HG03457 (cell line): ENCODE measurements around the gene NOS1AP.
"Not testable (repeated sequence)": the region's sequence is repeated elsewhere in the genome, so short reads cannot be mapped to it uniquely, and the experiment has no call there.

Experiments used
- ATAC-seq: cut with Tn5 transposase; IDR thresholded peaks from one replicate; pipeline ENCODE4 v1.9.1; 2021; ENCODE audit warnings: moderate number of reproducible peaks; ENCODE audit not compliant: unreplicated experiment

The NOS1AP gene

DNA sequence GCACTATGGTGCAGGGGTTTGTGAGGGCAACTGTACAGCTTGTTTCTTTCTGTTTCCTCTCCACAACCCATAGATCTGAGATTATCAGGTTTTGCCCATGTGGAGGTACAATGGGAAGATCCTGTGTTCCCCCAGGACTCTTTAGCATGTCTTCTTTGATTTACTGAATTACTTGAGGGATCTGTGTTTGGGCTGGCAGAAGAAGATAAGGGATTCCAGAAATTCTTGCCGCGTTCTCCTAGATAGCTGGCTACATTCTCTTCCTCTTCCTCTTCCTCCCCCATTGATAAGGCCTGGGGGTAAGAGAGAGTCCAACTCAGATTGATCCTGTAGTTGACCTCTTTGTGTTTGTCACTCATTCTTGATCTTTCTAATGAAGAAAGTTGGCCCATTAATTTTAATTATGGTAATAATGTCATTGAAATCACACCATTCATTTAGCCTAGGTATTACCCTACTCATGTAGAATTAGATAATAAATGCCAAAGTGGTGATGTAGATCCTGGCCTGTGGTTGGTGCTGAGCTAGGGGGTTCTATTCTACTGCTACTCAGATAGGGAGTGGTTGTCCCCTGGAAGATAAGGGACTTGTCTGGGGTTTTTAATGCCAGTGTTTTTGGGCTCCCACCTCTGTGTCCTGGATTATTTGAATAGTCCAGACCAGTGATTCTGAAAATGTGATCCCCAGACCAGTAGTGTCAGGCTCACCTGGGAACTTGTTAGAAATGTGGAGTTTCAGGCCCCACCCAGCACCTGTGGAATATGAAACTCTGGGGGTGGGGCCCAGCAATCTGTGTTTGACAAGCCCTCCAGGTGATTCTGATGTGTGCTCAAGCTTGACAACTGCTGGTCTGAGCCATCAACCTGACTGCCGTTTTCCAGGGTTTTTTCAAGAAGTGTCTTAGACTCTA, 122.2 kb downstream of the NOS1AP start:
- no peak for ATAC-seq

- ATAC-seq: no peak
Observed at GRCh38 chr1:162192306-162192678, 122.8 kb downstream of the NOS1AP start.

- ATAC-seq: no peak
Observed at GRCh38 chr1:162192763-162193162, 123.3 kb downstream of the NOS1AP start.

DNA sequence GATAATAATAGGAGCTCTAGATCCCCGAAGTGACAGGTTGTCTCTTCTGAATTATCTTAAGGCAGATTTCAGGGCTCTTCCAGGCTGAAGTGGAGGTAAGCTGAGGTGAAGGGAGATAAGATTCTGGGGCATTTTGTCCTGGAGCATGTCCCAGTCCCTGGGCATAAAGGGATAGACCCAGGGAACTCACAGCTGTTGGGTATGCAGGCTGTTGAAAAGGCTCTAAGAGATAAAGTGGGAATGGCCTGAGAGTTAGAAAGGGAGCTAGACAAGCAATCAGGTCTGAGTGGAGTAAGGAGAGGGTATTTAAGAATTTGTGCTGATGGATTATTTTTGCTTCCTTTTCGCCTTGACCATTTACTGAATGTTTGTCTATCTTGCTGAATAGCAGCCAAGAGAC, 123.7 kb downstream of the NOS1AP start:
- no peak for ATAC-seq

DNA sequence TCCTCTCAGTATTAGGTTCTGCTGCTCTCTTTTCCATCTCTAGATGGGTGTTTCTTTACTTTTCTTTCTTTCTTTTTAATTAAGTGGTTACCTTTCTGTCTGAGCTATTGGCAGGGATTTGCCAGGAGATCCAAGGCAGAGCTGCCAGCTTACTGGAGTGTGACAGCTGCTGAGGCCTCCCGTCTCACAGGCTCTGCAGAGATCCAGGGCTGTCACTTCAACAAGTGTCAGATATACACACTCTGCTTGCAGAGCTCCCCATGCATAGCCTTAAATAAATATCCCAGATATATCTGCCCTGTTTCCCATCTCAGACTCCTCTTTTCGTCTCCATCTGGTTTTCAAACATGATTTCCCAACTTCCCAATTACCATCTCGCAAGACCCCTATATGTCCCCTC, 124.3 kb downstream of the NOS1AP start:
- no peak for ATAC-seq

DNA sequence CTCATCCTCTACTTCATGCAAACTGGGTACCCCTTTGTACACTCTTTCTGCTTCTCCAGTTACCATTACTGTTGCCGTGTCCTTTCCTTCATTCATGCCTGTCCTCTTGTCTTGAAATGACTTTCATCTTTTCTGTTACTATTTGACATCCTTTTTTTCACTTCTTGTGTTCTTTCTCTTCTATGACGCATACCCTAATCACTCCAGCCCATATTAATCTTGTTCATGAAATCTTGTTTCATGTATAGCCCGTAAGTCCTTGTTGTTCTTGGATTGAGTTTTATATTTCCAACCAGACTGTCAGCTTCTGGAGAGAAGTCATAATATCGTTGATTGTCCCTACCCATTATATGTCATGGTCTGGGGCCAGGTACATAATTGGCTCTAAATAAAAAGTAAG, 126.1 kb downstream of the NOS1AP start:
- no peak for ATAC-seq

GRCh38 chr1:162196387-162196786, 126.9 kb downstream of the NOS1AP start:
- ATAC-seq: no peak

DNA sequence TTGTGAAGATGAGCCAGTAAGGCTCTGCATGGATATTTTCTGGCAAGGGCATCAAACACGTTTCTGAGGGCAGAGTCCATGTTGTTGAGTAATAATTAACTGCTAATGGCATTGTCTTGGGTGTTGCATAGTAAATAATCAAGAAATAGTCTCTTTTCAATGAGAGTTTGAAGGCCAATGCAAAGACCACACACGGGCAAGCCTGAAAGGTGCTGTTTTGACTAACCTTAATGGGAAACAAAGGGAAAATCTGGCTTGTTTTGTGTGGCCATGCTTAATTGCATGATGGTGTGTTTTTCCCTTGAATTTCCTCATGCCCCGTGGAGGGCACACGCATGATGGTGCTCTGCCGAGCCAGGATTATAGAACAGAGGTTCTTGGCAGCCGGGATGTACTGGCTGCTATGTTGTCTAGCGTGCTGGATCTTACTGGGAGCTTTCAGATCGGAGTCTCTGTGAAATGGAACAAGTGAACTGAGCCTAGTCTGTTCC, 127.6 kb downstream of the NOS1AP start:
- ATAC-seq: no peak

GRCh38 chr1:162197615-162198421, 128.3 kb downstream of the NOS1AP start:
- no peak for ATAC-seq

- no peak for ATAC-seq
Observed at GRCh38 chr1:162200096-162200847, 130.8 kb downstream of the NOS1AP start.

DNA sequence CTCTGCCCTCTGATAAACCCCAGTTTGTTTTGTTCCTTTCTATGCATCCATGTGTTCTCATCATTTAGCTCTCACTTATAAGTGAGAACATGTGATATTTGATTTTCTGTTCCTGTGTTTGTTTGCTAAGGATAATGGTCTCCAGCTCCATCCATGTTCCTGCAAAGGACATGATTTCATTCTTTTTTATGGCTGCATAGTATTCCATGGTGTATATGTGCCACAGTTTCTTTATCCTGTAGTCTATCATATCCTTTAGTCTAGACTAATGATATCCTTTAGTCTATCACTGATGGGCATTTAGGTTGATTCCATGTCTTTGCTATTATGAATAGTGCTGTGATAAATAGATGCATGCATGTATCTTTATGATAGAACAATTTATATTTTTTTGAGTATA, 131.6 kb downstream of the NOS1AP start:
- not testable (repeated sequence) for ATAC-seq

DNA sequence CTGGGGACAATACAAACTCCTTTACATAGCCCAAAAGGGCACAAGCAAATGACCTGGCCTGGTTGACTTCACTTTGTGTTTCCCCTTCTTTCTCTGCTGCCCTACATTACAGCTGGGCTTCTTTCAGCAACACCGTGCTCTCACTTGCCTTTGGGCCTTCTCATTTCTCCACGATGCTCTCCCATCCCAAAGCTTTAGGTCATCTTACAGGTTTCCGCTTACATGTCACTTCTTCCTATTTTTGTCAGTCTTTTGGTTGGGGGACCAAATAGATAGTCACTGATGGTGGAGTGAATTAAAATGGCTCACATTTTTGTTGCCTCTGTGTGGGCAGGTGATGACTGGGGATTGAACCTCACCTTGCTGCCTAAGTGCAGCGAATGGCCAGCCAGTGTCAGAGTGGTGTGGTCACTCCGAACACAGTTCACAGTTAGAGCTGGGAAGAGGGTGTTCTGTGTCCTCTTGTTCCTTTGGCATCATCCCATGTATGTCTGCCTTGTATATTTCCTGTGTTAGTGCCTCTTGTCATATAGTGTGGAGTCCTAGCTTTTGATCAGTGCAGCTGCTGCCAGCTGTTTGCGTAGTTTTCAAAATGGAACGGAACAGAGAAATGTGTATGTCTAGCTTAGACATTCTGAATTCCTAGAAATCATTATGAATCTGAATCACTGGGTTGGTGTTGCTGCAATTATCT, 134.8 kb downstream of the NOS1AP start:
- no peak for ATAC-seq

GRCh38 chr1:162204823-162205155, 135.3 kb downstream of the NOS1AP start:
- ATAC-seq: no peak

GRCh38 chr1:162206300-162206699, 136.8 kb downstream of the NOS1AP start:
- no peak for ATAC-seq

- no peak for ATAC-seq
Observed at GRCh38 chr1:162206749-162207635, 137.5 kb downstream of the NOS1AP start.

- no peak for ATAC-seq
Observed at GRCh38 chr1:162207862-162208261, 138.4 kb downstream of the NOS1AP start.

DNA sequence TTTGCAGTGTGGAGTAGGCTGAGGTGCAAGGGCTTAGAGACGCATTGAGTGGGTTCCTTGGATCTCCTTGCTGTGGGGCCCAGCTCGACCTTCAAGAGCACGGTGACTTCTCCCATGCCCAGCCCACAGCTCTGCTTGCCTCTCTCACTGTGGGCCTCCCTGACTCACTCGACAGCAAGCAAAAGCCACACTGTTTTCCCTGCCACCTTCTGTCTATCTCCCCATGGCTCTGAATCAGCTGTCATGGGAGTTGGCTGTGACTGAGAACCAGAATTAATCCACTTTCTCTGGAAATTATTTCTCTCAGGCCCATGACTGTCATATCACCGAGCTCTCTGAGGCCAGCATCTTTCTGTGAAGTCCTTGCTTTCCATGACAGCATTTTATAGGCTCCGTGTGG, 140.7 kb downstream of the NOS1AP start:
- ATAC-seq: no peak

- ATAC-seq: no peak
Observed at GRCh38 chr1:162212713-162213112, 143.2 kb downstream of the NOS1AP start.

GRCh38 chr1:162213281-162213912, 143.9 kb downstream of the NOS1AP start:
- no peak for ATAC-seq
